SK-N-SH (cell line): ENCODE measurements around the gene YBX2. TPM values are rescaled to one million over a fixed set of nuclear protein-coding genes. Genes with fewer than 3 reads are reported as not detected.

ENCODE experiments used
- CTCF ChIA-PET: fragments of 300-600, 350-600 bp; formaldehyde crosslinking; extraction: SDS; loops from one replicate; lab custom pipeline; 2021; lab: Yijun Ruan, JAX
- POLR2A ChIA-PET: fragments of 350-600 bp; sonication (Branson Sonifier 250); formaldehyde crosslinking; extraction: SDS; loops from one replicate; lab custom pipeline; 2020; ENCODE audit warnings: antibody characterized with exemption, inconsistent platforms; lab: Yijun Ruan, JAX
- DNase-seq: peaks from one replicate; pipeline ENCODE4 v3.0.0; 2012
- H2AFZ ChIP-seq: fragments of 200-600 bp; sonication (generic); 2 replicates; pipeline ENCODE4 v1.8.1; 2016; ENCODE audit warnings: antibody characterized with exemption, mild to moderate bottlenecking, low read depth
- H3F3A ChIP-seq: fragments of 200-600 bp; sonication (generic); replicated peaks from 2 replicates; pipeline ENCODE3; 2016; ENCODE audit warnings: antibody characterized with exemption, mild to moderate bottlenecking; ENCODE audit not compliant: insufficient read depth
- H3K27ac ChIP-seq, 2 experiments: fragments of 200-500 bp in 1 of 2; fragments of 200-600 bp in 1 of 2; sonication (Bioruptor generic) in 1 of 2; sonication (generic), shearing (Covaris generic) in 1 of 2; 2 replicates each; pipeline versions ENCODE4 v1.5.1 to v1.6.1; 2014 to 2016; ENCODE audit warnings: low read depth in 2 of 2, inconsistent platforms in 1 of 2, low read length in 1 of 2, mild to moderate bottlenecking in 1 of 2, mixed read lengths in 1 of 2
- H3K27me3 ChIP-seq: fragments of 200-600 bp; sonication (generic), shearing (Covaris generic); 2 replicates; pipeline ENCODE4 v1.6.1; 2016; ENCODE audit warnings: mixed run types; ENCODE audit not compliant: insufficient read depth
- H3K36me3 ChIP-seq, 2 experiments: fragments of 200-500 bp in 1 of 2; fragments of 200-600 bp in 1 of 2; sonication (Bioruptor generic) in 1 of 2; sonication (generic) in 1 of 2; replicated peaks in 1 of 2; 2 replicates each; pipeline versions ENCODE3 to v1.5.1; 2014 to 2016; ENCODE audit warnings: low read length in 1 of 2, mild to moderate bottlenecking in 1 of 2; ENCODE audit not compliant: insufficient read depth in 2 of 2, control insufficient read depth in 1 of 2
- H3K4me1 ChIP-seq, 2 experiments: fragments of 200-500 bp in 1 of 2; fragments of 200-600 bp in 1 of 2; sonication (Bioruptor generic) in 1 of 2; sonication (generic), shearing (Covaris generic) in 1 of 2; 2 replicates each; pipeline versions ENCODE4 v1.5.1 to v1.6.1; 2014 to 2016; ENCODE audit warnings: low read depth in 1 of 2, low read length in 1 of 2, mixed run types in 1 of 2; ENCODE audit not compliant: insufficient read depth in 2 of 2, control insufficient read depth in 1 of 2
- H3K4me2 ChIP-seq: fragments of 200-600 bp; sonication (generic), shearing (Covaris generic); 2 replicates; pipeline ENCODE4 v1.6.1; 2017; ENCODE audit warnings: mixed run types
- H3K4me3 ChIP-seq, 2 experiments: fragments of 200-500 bp in 1 of 2; fragments of 200-600 bp in 1 of 2; sonication (Bioruptor generic) in 1 of 2; sonication (generic), shearing (Covaris generic) in 1 of 2; 2 replicates each; pipeline versions ENCODE4 v1.5.1 to v1.8.1; 2014 to 2016; ENCODE audit warnings: low read depth in 2 of 2, inconsistent platforms in 1 of 2, low read length in 1 of 2, mild to moderate bottlenecking in 1 of 2, mixed read lengths in 1 of 2, moderate library complexity in 1 of 2
- H3K79me2 ChIP-seq: fragments of 200-600 bp; sonication (generic); 2 replicates; pipeline ENCODE4 v1.8.1; 2017; ENCODE audit warnings: mild to moderate bottlenecking; ENCODE audit not compliant: insufficient read depth
- H3K9ac ChIP-seq: fragments of 200-600 bp; sonication (generic); 2 replicates; pipeline ENCODE4 v1.6.1; 2017; ENCODE audit warnings: mixed run types
- H3K9me2 ChIP-seq: fragments of 200-600 bp; sonication (generic); 2 replicates; pipeline ENCODE4 v1.6.1; 2017; ENCODE audit warnings: mixed run types
- H3K9me3 ChIP-seq: fragments of 200-600 bp; sonication (generic); 2 replicates; pipeline ENCODE4 v1.6.1; 2017; ENCODE audit warnings: mixed run types, mild to moderate bottlenecking, moderate library complexity
- H4K20me1 ChIP-seq: fragments of 200-600 bp; sonication (generic); 2 replicates; pipeline ENCODE4 v1.6.1; 2017; ENCODE audit warnings: mild to moderate bottlenecking, mixed run types; ENCODE audit not compliant: insufficient read depth
- ELF1 ChIP-seq: IDR thresholded peaks from 2 replicates; pipeline ENCODE4 v1.4.0; 2012
- EP300 ChIP-seq, 2 experiments: IDR thresholded peaks; 2 replicates each; pipeline versions ENCODE4 v1.4.0 to v1.6.1; 2012; ENCODE audit warnings: borderline replicate concordance in 1 of 2, low read depth in 1 of 2, low read length in 1 of 2
- FOXJ3 ChIP-seq: sonication (generic); formaldehyde crosslinking; IDR thresholded peaks from 2 replicates; pipeline ENCODE4 v1.5.1; 2020; ENCODE audit warnings: mild to moderate bottlenecking, missing genetic modification reagents
- FOXM1 ChIP-seq: IDR thresholded peaks from 2 replicates; pipeline ENCODE4 v1.4.0; 2012; ENCODE audit warnings: low read depth, mild to moderate bottlenecking
- JUND ChIP-seq: IDR thresholded peaks from 2 replicates; pipeline ENCODE4 v1.4.0; 2012
- MEF2A ChIP-seq: IDR thresholded peaks from 2 replicates; pipeline ENCODE4 v1.4.0; 2012; ENCODE audit warnings: low read depth, borderline replicate concordance
- MXI1 ChIP-seq: IDR thresholded peaks from 2 replicates; pipeline ENCODE4 v1.6.1; 2012; ENCODE audit warnings: mild to moderate bottlenecking, low read depth, low read length, improper control_type of control experiment
- RFX5 ChIP-seq: IDR thresholded peaks from 2 replicates; pipeline ENCODE4 v1.6.1; 2012; ENCODE audit warnings: mild to moderate bottlenecking, improper control_type of control experiment, low read length
- SIN3A ChIP-seq: IDR thresholded peaks from 2 replicates; pipeline ENCODE4 v1.6.1; 2012; ENCODE audit warnings: low read depth, mild to moderate bottlenecking, low read length, moderate library complexity, borderline replicate concordance
- SMC3 ChIP-seq: IDR thresholded peaks from 2 replicates; pipeline ENCODE4 v1.6.1; 2012; ENCODE audit warnings: low read depth, low read length, improper control_type of control experiment
- TCF12 ChIP-seq: IDR thresholded peaks from 2 replicates; pipeline ENCODE4 v1.4.0; 2012
- TEAD4 ChIP-seq: IDR thresholded peaks from 2 replicates; pipeline ENCODE4 v1.4.0; 2012; ENCODE audit warnings: mild to moderate bottlenecking, borderline replicate concordance; ENCODE audit not compliant: insufficient read depth
- YY1 ChIP-seq: IDR thresholded peaks from 2 replicates; pipeline ENCODE4 v1.4.0; 2012; ENCODE audit warnings: low read depth, mild to moderate bottlenecking
- WGBS: methylation state at CpG from one replicate; pipeline ENCODE4 v1.1.6; 2017; ENCODE audit warnings: low lambda C conversion rate; 5-methylcytosine and 5-hydroxymethylcytosine counted together
- polyA plus RNA-seq, 3 experiments: library from polyadenylated mRNA; depleted of rRNA; stranded (reverse); fragments of >200 nt; gene quantifications; 2 replicates each; pipeline ENCODE4 v1.2.3, GENCODE V29; 2012
- TF ChIP-seq, protein P1 (sequence below): IDR thresholded peaks from 2 replicates; pipeline ENCODE4; 2012
- TF ChIP-seq, protein P2 (sequence below): fragments of 200-600 bp; sonication (generic); IDR thresholded peaks from 2 replicates; pipeline ENCODE4 v1.6.1; 2017; ENCODE audit warnings: antibody characterized with exemption, mild to moderate bottlenecking, moderate library complexity
- TF ChIP-seq, protein P3 (sequence below): IDR thresholded peaks from 2 replicates; pipeline ENCODE4 v1.4.0; 2012; ENCODE audit warnings: low read depth
- TF ChIP-seq, protein P4 (sequence below): IDR thresholded peaks from 2 replicates; pipeline ENCODE4 v1.4.0; 2012; ENCODE audit warnings: low read depth, borderline replicate concordance

YBX2 gene
- polyA plus RNA-seq, 1 of the 3 experiments (the other 2 are of a cell fraction): 0.54 TPM

DNA sequence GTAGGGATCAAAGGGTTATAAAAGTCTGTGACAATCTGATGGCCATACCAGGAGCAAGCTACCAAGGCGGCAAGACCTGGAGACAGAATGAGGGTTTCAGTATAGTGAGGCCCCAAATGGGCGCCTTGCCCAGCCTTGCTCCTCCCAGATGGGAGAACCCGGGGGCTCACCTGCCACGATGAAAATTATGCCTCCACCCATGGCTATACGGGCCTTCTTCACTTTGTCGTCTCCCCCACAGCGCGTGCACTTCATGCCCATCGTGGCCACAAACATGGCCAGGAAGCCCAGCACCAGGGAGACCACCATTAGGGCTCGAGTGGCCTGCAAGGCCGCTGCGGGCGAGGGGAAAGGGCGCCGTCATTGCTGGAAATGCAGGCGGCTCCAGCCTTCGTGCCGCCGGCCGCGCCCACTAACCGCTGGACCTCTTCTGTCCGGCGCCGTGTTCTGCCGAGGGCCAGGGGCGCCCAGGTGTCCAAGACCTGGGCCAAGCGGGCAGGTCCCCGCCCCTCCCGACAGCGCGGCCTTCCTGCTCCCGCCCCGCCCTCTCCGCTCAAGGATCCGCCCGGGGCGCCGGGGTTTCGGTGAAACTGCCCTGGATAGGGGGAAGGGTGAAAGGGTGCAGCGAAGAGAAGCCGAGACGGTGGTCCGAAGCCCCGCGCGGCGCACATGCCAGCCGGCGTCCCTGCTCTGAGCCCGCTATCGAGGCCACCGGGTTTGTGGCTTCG lies 33.6 kb downstream of the YBX2 start:
- Histone ChIP-seq H3K36me3 (peaks cover 6 to 22% of the 10 kb centered on the region in 2 experiments), H3K27me3 (no peaks in the 10 kb centered on the region), H3F3A (peaks cover 37% of the 10 kb centered on the region), H3K4me2 (no peak overlapping the region), H3K9ac (no peak overlapping the region), H3K79me2 (no peaks in the 10 kb centered on the region), H2AFZ (no peak overlapping the region), H3K4me3 (peak overlapping the region in 1 of 2 experiments; percentile 7; a peak in 1 of 4 replicates), H3K27ac (no peak overlapping the region), H4K20me1 (no peaks in the 10 kb centered on the region), H3K4me1 (peaks cover 0 to 6% of the 10 kb centered on the region in 2 experiments; a peak in 2 of 4 replicates), H3K9me2 (no peaks in the 10 kb centered on the region), H3K9me3 (no peaks in the 10 kb centered on the region)
- ChIA-PET POLR2A (no interaction called here), CTCF (interaction anchor here (0.8 to 1.9 kb wide), 4 partner anchors 19 to 36 kb away, joined by 3 to 13 read pairs (median 6); partner anchors contain the start of gene SLC2A4)
- WGBS: 62% methylated on average over 19 of the region's 54 CpGs
- no peak for TF ChIP-seq MEF2A
- TF ChIP-seq YY1: no peak
- TF ChIP-seq, protein P1, sequence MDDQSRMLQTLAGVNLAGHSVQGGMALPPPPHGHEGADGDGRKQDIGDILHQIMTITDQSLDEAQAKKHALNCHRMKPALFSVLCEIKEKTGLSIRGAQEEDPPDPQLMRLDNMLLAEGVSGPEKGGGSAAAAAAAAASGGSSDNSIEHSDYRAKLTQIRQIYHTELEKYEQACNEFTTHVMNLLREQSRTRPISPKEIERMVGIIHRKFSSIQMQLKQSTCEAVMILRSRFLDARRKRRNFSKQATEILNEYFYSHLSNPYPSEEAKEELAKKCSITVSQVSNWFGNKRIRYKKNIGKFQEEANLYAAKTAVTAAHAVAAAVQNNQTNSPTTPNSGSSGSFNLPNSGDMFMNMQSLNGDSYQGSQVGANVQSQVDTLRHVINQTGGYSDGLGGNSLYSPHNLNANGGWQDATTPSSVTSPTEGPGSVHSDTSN: no peak
- TF ChIP-seq ELF1: no peak
- TF ChIP-seq EP300 (IDR thresholded peaks at IDR 0.05; ENCODE audit: borderline replicate concordance in 1 of 2, low read depth in 1 of 2, low read length in 1 of 2): no peak
- no peak for TF ChIP-seq TCF12
- TF ChIP-seq, protein P2, sequence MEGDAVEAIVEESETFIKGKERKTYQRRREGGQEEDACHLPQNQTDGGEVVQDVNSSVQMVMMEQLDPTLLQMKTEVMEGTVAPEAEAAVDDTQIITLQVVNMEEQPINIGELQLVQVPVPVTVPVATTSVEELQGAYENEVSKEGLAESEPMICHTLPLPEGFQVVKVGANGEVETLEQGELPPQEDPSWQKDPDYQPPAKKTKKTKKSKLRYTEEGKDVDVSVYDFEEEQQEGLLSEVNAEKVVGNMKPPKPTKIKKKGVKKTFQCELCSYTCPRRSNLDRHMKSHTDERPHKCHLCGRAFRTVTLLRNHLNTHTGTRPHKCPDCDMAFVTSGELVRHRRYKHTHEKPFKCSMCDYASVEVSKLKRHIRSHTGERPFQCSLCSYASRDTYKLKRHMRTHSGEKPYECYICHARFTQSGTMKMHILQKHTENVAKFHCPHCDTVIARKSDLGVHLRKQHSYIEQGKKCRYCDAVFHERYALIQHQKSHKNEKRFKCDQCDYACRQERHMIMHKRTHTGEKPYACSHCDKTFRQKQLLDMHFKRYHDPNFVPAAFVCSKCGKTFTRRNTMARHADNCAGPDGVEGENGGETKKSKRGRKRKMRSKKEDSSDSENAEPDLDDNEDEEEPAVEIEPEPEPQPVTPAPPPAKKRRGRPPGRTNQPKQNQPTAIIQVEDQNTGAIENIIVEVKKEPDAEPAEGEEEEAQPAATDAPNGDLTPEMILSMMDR: no peak
- TF ChIP-seq, protein P3, sequence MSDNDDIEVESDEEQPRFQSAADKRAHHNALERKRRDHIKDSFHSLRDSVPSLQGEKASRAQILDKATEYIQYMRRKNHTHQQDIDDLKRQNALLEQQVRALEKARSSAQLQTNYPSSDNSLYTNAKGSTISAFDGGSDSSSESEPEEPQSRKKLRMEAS: no peak
- no peak for TF ChIP-seq FOXM1
- TF ChIP-seq TEAD4: no peak
- TF ChIP-seq SMC3: no peak
- TF ChIP-seq SIN3A: no peak
- no peak for TF ChIP-seq FOXJ3 (CRISPR knock-in tag)
- TF ChIP-seq, all 33 proteins: peak for 0
- DNase-seq: no peak

DNA sequence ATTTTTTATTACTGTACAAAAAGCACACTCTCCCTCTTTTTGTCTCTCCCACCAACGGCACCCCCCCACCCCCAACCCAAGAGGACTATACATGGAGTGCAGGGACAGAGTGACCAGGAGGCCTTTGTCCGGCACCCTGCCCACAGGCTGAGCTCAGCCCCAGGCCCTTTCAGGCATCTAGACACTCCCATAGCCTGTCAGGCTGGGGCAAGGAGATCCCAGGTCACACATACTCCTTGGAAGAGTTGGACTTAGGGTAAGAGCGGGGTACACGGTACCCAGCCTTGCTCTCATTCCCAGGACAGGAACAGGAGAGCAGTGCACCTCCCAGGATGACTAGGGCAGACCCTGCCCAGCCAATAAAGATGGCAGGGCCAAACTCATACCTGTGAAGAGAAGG lies 34.3 kb downstream of the YBX2 start:
- H4K20me1 ChIP-seq: no peaks in the 10 kb centered on the region
- no peak overlapping the region for H3K9ac ChIP-seq
- H3K9me2 ChIP-seq: no peaks in the 10 kb centered on the region
- WGBS: 83% methylated on average over 2 of the region's 4 CpGs
- no peaks in the 10 kb centered on the region for H3K9me3 ChIP-seq
- peak; percentile 16 for DNase-seq
- no peak overlapping the region for H3K27ac ChIP-seq
- H3F3A ChIP-seq: peaks cover 30% of the 10 kb centered on the region
- H3K36me3 ChIP-seq: peaks cover 6 to 22% of the 10 kb centered on the region in 2 experiments
- CTCF ChIA-PET: interaction anchor here (0.9 to 1.9 kb wide), 4 partner anchors 20 to 41 kb away, joined by 3 to 13 read pairs (median 4); no protein-coding TSS in a partner anchor
- no peaks in the 10 kb centered on the region for H3K79me2 ChIP-seq
- POLR2A ChIA-PET: no interaction called here
- TF ChIP-seq, protein P2: no peak
- TF ChIP-seq, protein P4, sequence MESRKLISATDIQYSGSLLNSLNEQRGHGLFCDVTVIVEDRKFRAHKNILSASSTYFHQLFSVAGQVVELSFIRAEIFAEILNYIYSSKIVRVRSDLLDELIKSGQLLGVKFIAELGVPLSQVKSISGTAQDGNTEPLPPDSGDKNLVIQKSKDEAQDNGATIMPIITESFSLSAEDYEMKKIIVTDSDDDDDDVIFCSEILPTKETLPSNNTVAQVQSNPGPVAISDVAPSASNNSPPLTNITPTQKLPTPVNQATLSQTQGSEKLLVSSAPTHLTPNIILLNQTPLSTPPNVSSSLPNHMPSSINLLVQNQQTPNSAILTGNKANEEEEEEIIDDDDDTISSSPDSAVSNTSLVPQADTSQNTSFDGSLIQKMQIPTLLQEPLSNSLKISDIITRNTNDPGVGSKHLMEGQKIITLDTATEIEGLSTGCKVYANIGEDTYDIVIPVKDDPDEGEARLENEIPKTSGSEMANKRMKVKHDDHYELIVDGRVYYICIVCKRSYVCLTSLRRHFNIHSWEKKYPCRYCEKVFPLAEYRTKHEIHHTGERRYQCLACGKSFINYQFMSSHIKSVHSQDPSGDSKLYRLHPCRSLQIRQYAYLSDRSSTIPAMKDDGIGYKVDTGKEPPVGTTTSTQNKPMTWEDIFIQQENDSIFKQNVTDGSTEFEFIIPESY: no peak
- no peak for TF ChIP-seq RFX5
- TF ChIP-seq JUND: no peak
- no peak for TF ChIP-seq MXI1
- H2AFZ ChIP-seq: no peak overlapping the region
- peaks cover 0 to 6% of the 10 kb centered on the region in 2 experiments; a peak in 2 of 4 replicates for H3K4me1 ChIP-seq
- H3K27me3 ChIP-seq: no peaks in the 10 kb centered on the region
- H3K4me2 ChIP-seq: no peak overlapping the region
- no peak overlapping the region for H3K4me3 ChIP-seq
